Tongue (tissue), 2 donors: ENCODE measurements around the gene ALB. TPM values are rescaled to one million over a fixed set of nuclear protein-coding genes. Genes with fewer than 3 reads are reported as not detected.
"Not testable (repeated sequence)": the region's sequence is repeated elsewhere in the genome, so short reads cannot be mapped to it uniquely, and the experiment has no call there.

ENCODE experiments used
- DNase-seq: peaks from one replicate; pipeline ENCODE4 v3.0.0-alpha.2; 2015
- total RNA-seq: library from RNA; depleted of rRNA; stranded (reverse); fragments of >200 nt; gene quantifications from one replicate; pipeline ENCODE4 v1.2.3, GENCODE V29; 2014

Gene ALB
- total RNA-seq = not detected

- DNase-seq = no peak
These were observed at the start of gene ALB for GRCh38 chr4:73404042-73404441. TSS of gene ALB (plus strand) at chr4:73404287. CDS start at chr4:73404328, 41 bp downstream.

DNA sequence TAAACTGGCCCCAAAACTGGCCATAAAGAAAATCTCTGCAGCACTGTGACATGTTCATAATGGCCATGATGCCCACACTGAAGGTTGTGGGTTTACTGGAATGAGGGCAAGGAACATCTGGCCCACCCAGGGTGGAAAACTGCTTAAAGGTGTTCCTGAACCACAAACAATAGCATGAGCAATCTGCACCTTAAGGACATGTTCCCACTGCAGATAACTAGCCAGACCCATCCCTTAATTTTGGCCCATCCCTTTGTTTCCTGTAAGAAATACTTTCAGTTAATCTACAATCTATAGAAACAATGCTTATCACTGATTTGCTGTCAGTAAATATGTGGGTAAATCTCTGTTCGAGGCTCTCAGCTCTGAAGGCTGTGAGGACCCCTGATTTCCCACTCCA is 46.9 kb upstream of the ALB start:
- not testable (repeated sequence) for DNase-seq

DNA sequence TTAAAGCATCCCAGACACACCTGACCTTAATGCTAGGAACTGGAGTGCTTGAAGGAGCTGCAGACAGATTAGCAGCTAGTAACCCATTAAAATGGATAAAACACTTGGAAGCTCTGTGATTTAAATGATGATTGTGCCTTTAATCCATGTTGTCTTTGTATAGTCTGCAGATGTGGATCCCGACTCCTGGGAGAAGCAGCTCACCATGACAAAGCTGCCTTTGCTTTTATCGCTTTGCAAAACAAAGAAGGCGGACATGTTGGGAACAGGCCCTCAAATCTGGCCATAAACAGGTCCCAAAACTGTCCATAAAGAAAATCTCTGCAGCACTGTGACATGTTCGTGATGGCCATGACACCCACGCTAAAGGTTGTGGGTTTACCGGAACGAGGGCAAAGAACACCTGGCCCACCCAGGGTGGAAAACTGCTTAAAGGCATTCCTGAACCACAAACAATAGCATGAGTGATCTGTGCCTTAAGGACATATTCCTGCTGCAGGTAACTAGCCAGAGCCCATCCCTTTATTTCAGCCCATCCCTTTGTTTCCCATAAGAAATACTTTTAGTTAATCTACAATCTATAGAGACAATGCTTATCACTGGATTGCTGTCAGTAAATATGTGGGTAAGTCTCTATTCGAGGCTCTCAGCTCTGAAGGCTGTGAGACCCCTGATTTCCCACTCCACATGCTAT is 34.4 kb upstream of the ALB start:
- DNase-seq = not testable (repeated sequence)

GRCh38 chr4:73375328-73375741 is 28.8 kb upstream of the ALB start:
- no peak for DNase-seq

DNA sequence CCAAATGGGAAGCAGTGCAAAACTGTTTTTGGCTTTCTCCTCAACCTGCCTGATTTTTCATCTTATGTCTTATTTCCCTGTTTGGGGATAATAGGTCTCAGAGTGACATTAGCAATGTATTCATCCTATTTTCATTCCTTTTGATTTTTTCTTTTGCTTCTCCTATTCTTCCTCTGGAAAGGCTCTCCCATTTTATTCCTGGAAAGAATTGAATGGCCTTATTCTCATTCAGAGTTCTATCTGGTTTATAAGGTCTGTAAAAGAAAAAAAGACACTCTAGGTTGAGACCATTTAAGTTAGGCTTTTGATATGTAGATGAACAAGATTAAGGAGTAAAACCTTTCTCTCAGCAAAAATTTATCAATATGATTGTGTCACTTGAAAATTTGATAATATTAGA is 27.8 kb upstream of the ALB start:
- DNase-seq = no peak

DNA sequence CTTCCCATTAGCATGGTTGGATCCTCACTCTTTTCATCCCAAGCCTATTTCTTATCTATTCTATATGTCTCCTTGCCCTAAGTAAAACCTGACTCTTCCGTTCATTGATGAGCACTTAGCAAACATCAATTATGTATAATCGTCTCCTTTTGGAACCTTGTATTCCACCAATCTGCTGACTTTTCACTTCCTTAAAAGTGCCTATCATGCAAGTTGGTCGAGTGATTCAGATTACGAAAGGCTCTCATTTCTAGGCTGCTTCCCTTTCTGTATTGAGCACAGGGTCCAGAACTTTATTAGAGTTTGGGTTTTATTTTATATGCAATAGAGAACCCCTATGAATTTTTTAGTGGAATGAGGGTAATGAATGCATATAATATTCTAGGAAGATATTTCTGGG is 27.1 kb upstream of the ALB start:
- DNase-seq = no peak

GRCh38 chr4:73378887-73379286 is 25.2 kb upstream of the ALB start:
- DNase-seq = no peak

DNA sequence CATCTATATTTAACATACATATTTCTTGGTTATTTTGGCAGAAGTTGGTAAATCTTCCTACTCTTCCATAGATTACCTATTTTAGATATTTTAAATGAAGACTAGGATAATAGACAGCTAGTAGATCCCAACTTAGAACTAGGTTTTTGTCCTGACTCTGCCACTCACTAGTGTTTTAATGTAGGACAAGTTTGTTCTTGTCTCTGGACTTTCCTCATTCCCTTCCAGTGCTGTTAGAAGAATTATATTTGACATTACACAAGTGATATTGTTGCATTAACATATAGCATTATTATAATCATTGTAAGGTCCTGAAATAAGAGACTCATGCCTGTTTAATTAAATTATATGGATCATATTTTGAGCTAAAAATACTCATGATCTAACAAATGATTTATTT is 24.1 kb upstream of the ALB start:
- DNase-seq = no peak

GRCh38 chr4:73381214-73381613 is 22.9 kb upstream of the ALB start:
- no peak for DNase-seq

- no peak for DNase-seq
These were observed 20.6 kb upstream of the ALB start for GRCh38 chr4:73383452-73383851.

- DNase-seq = no peak
These were observed 16.5 kb upstream of the ALB start for GRCh38 chr4:73387552-73387951.

- DNase-seq = no peak
These were observed 15.2 kb upstream of the ALB start for GRCh38 chr4:73388887-73389286.

GRCh38 chr4:73389663-73390062 is 14.4 kb upstream of the ALB start:
- DNase-seq = not testable (repeated sequence)

DNA sequence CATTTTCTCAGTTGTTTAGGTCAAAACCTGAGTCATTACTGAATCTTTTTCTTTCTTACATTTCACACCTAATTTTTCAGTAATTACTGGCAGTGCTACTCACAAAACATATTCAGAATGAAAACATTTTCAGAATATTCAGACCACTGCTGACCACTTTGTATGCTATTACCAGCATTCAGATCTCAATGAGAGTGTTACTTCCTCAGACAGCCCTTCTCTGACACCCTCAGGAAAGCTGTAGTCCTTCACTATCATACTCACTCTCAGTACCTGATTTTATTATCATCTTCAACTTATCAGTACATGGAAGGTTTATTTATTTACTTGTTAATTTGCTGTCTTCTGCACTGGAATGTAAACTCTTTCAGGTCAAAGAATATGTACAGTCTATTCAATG is 12.3 kb upstream of the ALB start:
- no peak for DNase-seq

GRCh38 chr4:73392936-73393335 is 11.2 kb upstream of the ALB start:
- DNase-seq = peak; percentile 49

DNA sequence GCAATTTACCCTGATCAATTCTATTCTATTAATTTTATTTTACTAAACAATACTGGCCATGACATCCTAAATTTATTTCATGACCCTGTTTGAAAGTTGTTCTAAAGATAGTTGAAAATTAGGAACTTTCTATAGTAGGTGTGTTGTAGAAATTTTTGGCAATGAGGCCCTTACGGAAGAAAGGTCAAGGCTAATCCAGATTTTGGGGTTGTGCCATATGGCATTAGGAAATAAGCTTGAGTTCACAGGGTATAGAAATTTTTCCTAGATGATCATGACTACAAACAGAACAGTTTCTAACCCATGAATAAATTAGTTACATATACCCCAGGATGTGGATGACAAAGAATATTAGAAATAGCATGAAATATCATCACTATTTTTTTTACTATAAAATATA is 7.8 kb upstream of the ALB start:
- no peak for DNase-seq

- DNase-seq = no peak
These were observed 6.8 kb upstream of the ALB start for GRCh38 chr4:73396993-73397972.

DNA sequence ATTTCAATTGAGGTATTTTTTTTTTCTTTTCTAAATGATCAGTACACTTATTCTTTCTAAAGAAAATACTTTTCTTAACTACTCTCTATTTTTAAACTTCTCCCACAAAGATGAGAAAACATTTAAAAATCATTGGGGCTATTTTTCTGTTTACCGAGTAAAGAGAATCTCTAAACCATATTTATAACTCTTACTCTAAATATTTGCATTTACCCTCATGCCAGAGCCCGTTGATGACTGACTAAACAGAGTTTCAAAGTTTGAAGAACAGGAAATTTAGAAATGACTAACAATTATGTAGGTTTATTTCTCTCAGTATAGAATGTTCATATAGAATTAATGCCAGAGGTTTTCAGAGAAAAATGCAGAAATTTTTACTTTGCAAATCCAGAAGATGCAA is 2.7 kb upstream of the ALB start:
- no peak for DNase-seq

DNA sequence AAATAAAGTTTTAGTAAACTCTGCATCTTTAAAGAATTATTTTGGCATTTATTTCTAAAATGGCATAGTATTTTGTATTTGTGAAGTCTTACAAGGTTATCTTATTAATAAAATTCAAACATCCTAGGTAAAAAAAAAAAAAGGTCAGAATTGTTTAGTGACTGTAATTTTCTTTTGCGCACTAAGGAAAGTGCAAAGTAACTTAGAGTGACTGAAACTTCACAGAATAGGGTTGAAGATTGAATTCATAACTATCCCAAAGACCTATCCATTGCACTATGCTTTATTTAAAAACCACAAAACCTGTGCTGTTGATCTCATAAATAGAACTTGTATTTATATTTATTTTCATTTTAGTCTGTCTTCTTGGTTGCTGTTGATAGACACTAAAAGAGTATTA is 370 bp downstream of the ALB start:
- no peak for DNase-seq

- DNase-seq = no peak
These were observed 1.1 kb downstream of the ALB start for GRCh38 chr4:73405138-73405537.

DNA sequence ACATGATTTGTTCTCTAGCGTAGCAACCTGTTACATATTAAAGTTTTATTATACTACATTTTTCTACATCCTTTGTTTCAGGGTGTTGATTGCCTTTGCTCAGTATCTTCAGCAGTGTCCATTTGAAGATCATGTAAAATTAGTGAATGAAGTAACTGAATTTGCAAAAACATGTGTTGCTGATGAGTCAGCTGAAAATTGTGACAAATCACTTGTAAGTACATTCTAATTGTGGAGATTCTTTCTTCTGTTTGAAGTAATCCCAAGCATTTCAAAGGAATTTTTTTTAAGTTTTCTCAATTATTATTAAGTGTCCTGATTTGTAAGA is 2.4 kb downstream of the ALB start:
- no peak for DNase-seq

DNA sequence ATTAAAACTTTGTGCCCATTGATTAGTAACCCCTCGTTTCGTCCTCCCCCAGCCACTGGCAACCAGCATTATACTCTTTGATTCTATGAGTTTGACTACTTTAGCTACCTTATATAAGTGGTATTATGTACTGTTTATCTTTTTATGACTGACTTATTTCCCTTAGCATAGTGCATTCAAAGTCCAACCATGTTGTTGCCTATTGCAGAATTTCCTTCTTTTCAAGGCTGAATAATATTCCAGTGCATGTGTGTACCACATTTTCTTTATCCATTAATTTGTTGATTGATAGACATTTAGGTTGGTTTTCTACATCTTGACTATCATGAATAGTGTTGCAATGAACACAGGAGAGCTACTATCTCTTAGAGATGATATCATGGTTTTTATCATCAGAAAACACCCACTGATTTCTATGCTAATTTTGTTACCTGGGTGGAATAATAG is 3.2 kb downstream of the ALB start:
- DNase-seq = no peak

- DNase-seq = no peak
These were observed 4.2 kb downstream of the ALB start for GRCh38 chr4:73408181-73408867.
